ENCODE measurements around the gene GINS1.

DNA sequence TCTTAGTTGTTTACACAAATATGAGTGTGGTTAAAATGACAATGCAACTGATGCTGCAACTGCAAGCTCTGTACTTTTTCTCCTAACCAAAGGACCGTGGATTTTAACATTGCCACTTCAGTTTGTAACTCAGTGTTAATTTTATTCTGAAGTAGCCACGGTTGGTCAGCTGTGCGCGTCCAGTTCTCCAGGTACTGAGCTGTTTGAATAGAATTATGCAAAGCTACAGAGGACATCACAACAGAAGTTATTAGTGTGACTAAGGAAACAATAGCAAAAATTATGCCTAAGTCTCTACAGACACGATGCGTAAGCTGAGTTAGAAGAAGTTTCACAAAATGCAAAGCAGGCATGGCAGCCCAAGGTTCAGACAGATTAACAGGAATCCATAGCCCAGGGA, 12.5 kb upstream of the GINS1 start:
- TF ChIP-seq POLR2A (IDR thresholded peaks at IDR 0.05; ENCODE audit: low read depth, low read length) (no peak), POLR2AphosphoS5 (IDR thresholded peaks at IDR 0.05; ENCODE audit: low read depth, low read length) (no peak), TAF1 (IDR thresholded peaks at IDR 0.05; ENCODE audit: borderline replicate concordance, low read depth, low read length) (no peak)

Data from GM12892 (cell line).